ENCODE results near the gene GSTT2.

- TF ChIP-seq, protein P1, sequence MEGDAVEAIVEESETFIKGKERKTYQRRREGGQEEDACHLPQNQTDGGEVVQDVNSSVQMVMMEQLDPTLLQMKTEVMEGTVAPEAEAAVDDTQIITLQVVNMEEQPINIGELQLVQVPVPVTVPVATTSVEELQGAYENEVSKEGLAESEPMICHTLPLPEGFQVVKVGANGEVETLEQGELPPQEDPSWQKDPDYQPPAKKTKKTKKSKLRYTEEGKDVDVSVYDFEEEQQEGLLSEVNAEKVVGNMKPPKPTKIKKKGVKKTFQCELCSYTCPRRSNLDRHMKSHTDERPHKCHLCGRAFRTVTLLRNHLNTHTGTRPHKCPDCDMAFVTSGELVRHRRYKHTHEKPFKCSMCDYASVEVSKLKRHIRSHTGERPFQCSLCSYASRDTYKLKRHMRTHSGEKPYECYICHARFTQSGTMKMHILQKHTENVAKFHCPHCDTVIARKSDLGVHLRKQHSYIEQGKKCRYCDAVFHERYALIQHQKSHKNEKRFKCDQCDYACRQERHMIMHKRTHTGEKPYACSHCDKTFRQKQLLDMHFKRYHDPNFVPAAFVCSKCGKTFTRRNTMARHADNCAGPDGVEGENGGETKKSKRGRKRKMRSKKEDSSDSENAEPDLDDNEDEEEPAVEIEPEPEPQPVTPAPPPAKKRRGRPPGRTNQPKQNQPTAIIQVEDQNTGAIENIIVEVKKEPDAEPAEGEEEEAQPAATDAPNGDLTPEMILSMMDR (IDR thresholded peaks at IDR 0.05; ENCODE audit: extremely low read depth in 1 of 2, insufficient read depth in 1 of 2, low read depth in 1 of 2, low read length in 2 of 2) = no peak
- TF ChIP-seq MAX (IDR thresholded peaks at IDR 0.05; ENCODE audit: insufficient read depth, insufficient read length) (no peak), GATA2 (IDR thresholded peaks at IDR 0.05; ENCODE audit: insufficient read depth, insufficient read length, low read depth, low read length) (no peak), FOS (IDR thresholded peaks at IDR 0.05; ENCODE audit: borderline replicate concordance, insufficient read depth, low read length) (no peak), POLR2AphosphoS5 (IDR thresholded peaks at IDR 0.05; ENCODE audit: insufficient read depth, low read depth, low read length) (no peak), EZH2 (IDR thresholded peaks at IDR 0.05; ENCODE audit: borderline replicate concordance, low read depth, low read length, severe bottlenecking) (no peak)
Measured at GRCh38 chr22:24029304-24029703, 49.4 kb downstream of the GSTT2 start.

All from endothelial cell of umbilical vein (primary cell).